HepG2 (cell line): ENCODE results near the gene ANXA3. TPM values are rescaled to one million over a fixed set of nuclear protein-coding genes. Genes with fewer than 3 reads are reported as not detected.
A peak's percentile ranks its signal among the peaks of the same experiment; 100 is the strongest.

Experiments used
- ARNT2 ChIP-seq: sonication (generic); formaldehyde crosslinking; IDR thresholded peaks from 2 replicates; pipeline ENCODE4 v1.8.0; 2022; ENCODE audit warnings: mild to moderate bottlenecking, low read depth, missing genetic modification reagents, moderate library complexity
- ELF3 ChIP-seq: IDR thresholded peaks from 2 replicates; pipeline ENCODE4 v1.6.1; 2016; ENCODE audit warnings: missing genetic modification reagents, missing compliant biosample characterization
- FLYWCH1 ChIP-seq: sonication (generic); formaldehyde crosslinking; IDR thresholded peaks from 2 replicates; pipeline ENCODE4 v1.8.1; 2023; ENCODE audit warnings: mild to moderate bottlenecking, missing genetic modification reagents
- HOXA9 ChIP-seq: sonication (generic); formaldehyde crosslinking; IDR thresholded peaks from 2 replicates; pipeline ENCODE4 v1.8.1; 2022; ENCODE audit warnings: missing genetic modification reagents, mild to moderate bottlenecking, moderate library complexity, borderline replicate concordance
- MLLT10 ChIP-seq: sonication (generic); formaldehyde crosslinking; IDR thresholded peaks from 2 replicates; pipeline ENCODE4 v1.4.0; 2020; ENCODE audit warnings: missing genetic modification reagents
- NFYC ChIP-seq: IDR thresholded peaks from 2 replicates; pipeline ENCODE4 v1.6.1; 2016; ENCODE audit warnings: missing genetic modification reagents, missing compliant biosample characterization
- PHB2 ChIP-seq: fragments of 450-650 bp; IDR thresholded peaks from 2 replicates; pipeline ENCODE4 v1.6.1; 2018; ENCODE audit not compliant: partially characterized antibody
- POLR2G ChIP-seq: fragments of 200-400 bp; formaldehyde crosslinking; IDR thresholded peaks from 2 replicates; pipeline ENCODE4 v1.6.1; 2018; ENCODE audit warnings: mild to moderate bottlenecking, low read depth, low read length, moderate library complexity
- RNF219 ChIP-seq: sonication (generic); formaldehyde crosslinking; IDR thresholded peaks from 2 replicates; pipeline ENCODE4 v1.5.0; 2020; ENCODE audit warnings: mild to moderate bottlenecking, missing genetic modification reagents
- SRY ChIP-seq: sonication (generic); formaldehyde crosslinking; IDR thresholded peaks from 2 replicates; pipeline ENCODE4 v1.8.0; 2022; ENCODE audit warnings: mild to moderate bottlenecking, missing genetic modification reagents
- ZNF274 ChIP-seq: sonication (generic); formaldehyde crosslinking; IDR thresholded peaks from 2 replicates; pipeline ENCODE4 v1.5.1; 2020; ENCODE audit warnings: mild to moderate bottlenecking, missing genetic modification reagents
- ZNF333 ChIP-seq: sonication (generic); formaldehyde crosslinking; IDR thresholded peaks from 2 replicates; pipeline ENCODE4 v1.4.0; 2020; ENCODE audit warnings: mild to moderate bottlenecking, missing genetic modification reagents, borderline replicate concordance
- ZNF460 ChIP-seq: sonication (generic); formaldehyde crosslinking; IDR thresholded peaks from 2 replicates; pipeline ENCODE4 v1.5.1; 2020; ENCODE audit warnings: missing genetic modification reagents, mild to moderate bottlenecking, borderline replicate concordance
- ZNF644 ChIP-seq: IDR thresholded peaks from 2 replicates; pipeline ENCODE4 v1.6.1; 2016; ENCODE audit warnings: low read depth
- ZNF749 ChIP-seq: sonication (generic); formaldehyde crosslinking; IDR thresholded peaks from 2 replicates; pipeline ENCODE4 v1.8.0; 2022; ENCODE audit warnings: mild to moderate bottlenecking, missing genetic modification reagents, moderate library complexity, borderline replicate concordance
- ZNF782 ChIP-seq: sonication (generic); formaldehyde crosslinking; IDR thresholded peaks from 2 replicates; pipeline ENCODE4 v1.4.0; 2020; ENCODE audit warnings: missing genetic modification reagents, mild to moderate bottlenecking, borderline replicate concordance
- ZNF784 ChIP-seq: sonication (generic); formaldehyde crosslinking; IDR thresholded peaks from 2 replicates; pipeline ENCODE4 v1.5.1; 2020; ENCODE audit warnings: missing genetic modification reagents, mild to moderate bottlenecking, borderline replicate concordance
- ZSCAN12 ChIP-seq: sonication (generic); formaldehyde crosslinking; IDR thresholded peaks from 2 replicates; pipeline ENCODE4 v1.9.0; 2021; ENCODE audit warnings: mild to moderate bottlenecking, missing genetic modification reagents
- polyA plus RNA-seq, 8 experiments: library from polyadenylated mRNA; depleted of rRNA in 3 of 8; stranded (reverse) in 7 of 8; unstranded in 1 of 8; fragments of >200 nt; fragmentation: Illumina TruSeq in 4 of 8; extraction: Trizol in 4 of 8; gene quantifications; 2 replicates each; pipeline versions ENCODE4 v1.2.1 to v1.2.3, GENCODE V29; 2011 to 2016; ENCODE audit warnings: low read depth in 4 of 8, missing spikeins in 1 of 8, mixed read lengths in 1 of 8; ENCODE audit not compliant: insufficient read depth in 1 of 8
- total RNA-seq, 5 experiments: library from RNA; depleted of rRNA; stranded (reverse); fragments of >200 nt; fragmentation: Illumina TruSeq; extraction: Trizol; gene quantifications; 2 replicates each; pipeline ENCODE4 v1.2.3, GENCODE V29; 2016; ENCODE audit warnings: low read depth in 1 of 5
- TF ChIP-seq, protein P1 (sequence below): sonication (generic); formaldehyde crosslinking; IDR thresholded peaks from 2 replicates; pipeline ENCODE4 v1.4.0; 2020; ENCODE audit warnings: missing genetic modification reagents, borderline replicate concordance
- TF ChIP-seq, protein P2 (sequence below): sonication (generic); formaldehyde crosslinking; IDR thresholded peaks from 2 replicates; pipeline ENCODE4 v1.5.0; 2020; ENCODE audit warnings: mild to moderate bottlenecking, missing genetic modification reagents

ANXA3 gene
- total and polyA plus RNA-seq, 2 of the 13 experiments (the other 11 are each of a cell fraction or from before 2014, with no cell fraction given), result 6.5 to 6.9 TPM

GRCh38 chr4:78513411-78513975 lies 38.1 kb upstream of the ANXA3 start (continued):
- TF ChIP-seq, protein P1, sequence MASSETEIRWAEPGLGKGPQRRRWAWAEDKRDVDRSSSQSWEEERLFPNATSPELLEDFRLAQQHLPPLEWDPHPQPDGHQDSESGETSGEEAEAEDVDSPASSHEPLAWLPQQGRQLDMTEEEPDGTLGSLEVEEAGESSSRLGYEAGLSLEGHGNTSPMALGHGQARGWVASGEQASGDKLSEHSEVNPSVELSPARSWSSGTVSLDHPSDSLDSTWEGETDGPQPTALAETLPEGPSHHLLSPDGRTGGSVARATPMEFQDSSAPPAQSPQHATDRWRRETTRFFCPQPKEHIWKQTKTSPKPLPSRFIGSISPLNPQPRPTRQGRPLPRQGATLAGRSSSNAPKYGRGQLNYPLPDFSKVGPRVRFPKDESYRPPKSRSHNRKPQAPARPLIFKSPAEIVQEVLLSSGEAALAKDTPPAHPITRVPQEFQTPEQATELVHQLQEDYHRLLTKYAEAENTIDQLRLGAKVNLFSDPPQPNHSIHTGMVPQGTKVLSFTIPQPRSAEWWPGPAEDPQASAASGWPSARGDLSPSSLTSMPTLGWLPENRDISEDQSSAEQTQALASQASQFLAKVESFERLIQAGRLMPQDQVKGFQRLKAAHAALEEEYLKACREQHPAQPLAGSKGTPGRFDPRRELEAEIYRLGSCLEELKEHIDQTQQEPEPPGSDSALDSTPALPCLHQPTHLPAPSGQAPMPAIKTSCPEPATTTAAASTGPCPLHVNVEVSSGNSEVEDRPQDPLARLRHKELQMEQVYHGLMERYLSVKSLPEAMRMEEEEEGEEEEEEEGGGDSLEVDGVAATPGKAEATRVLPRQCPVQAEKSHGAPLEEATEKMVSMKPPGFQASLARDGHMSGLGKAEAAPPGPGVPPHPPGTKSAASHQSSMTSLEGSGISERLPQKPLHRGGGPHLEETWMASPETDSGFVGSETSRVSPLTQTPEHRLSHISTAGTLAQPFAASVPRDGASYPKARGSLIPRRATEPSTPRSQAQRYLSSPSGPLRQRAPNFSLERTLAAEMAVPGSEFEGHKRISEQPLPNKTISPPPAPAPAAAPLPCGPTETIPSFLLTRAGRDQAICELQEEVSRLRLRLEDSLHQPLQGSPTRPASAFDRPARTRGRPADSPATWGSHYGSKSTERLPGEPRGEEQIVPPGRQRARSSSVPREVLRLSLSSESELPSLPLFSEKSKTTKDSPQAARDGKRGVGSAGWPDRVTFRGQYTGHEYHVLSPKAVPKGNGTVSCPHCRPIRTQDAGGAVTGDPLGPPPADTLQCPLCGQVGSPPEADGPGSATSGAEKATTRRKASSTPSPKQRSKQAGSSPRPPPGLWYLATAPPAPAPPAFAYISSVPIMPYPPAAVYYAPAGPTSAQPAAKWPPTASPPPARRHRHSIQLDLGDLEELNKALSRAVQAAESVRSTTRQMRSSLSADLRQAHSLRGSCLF (CRISPR knock-in tag), result no peak
- TF ChIP-seq ZNF784 (CRISPR knock-in tag) (no peak), ZNF274 (CRISPR knock-in tag) (no peak), MLLT10 (CRISPR knock-in tag) (no peak), ZNF333 (CRISPR knock-in tag) (no peak), NFYC (CRISPR knock-in tag) (no peak), ZNF644 (CRISPR knock-in tag) (no peak; the same call in 1 of the 2 replicates), HOXA9 (CRISPR knock-in tag) (no peak), SRY (CRISPR knock-in tag) (no peak), ZNF460 (CRISPR knock-in tag) (no peak), PHB2 (no peak), ZNF782 (CRISPR knock-in tag) (no peak), ELF3 (CRISPR knock-in tag) (peak; percentile 66; the same call in 1 of the 2 replicates), POLR2G (no peak), ZNF749 (no peak), ARNT2 (CRISPR knock-in tag) (no peak), RNF219 (CRISPR knock-in tag) (no peak), FLYWCH1 (CRISPR knock-in tag) (no peak), ZSCAN12 (CRISPR knock-in tag) (no peak)
- TF ChIP-seq, protein P2, sequence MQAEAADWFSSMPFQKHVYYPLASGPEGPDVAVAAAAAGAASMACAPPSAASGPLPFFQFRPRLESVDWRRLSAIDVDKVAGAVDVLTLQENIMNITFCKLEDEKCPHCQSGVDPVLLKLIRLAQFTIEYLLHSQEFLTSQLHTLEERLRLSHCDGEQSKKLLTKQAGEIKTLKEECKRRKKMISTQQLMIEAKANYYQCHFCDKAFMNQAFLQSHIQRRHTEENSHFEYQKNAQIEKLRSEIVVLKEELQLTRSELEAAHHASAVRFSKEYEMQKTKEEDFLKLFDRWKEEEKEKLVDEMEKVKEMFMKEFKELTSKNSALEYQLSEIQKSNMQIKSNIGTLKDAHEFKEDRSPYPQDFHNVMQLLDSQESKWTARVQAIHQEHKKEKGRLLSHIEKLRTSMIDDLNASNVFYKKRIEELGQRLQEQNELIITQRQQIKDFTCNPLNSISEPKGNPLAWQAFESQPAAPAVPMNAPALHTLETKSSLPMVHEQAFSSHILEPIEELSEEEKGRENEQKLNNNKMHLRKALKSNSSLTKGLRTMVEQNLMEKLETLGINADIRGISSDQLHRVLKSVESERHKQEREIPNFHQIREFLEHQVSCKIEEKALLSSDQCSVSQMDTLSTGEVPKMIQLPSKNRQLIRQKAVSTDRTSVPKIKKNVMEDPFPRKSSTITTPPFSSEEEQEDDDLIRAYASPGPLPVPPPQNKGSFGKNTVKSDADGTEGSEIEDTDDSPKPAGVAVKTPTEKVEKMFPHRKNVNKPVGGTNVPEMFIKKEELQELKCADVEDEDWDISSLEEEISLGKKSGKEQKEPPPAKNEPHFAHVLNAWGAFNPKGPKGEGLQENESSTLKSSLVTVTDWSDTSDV (CRISPR knock-in tag), result no peak
